ENCODE measurements around the gene WDR45. TPM values are rescaled to one million over a fixed set of nuclear protein-coding genes. Genes with fewer than 3 reads are reported as not detected.
"Not testable (repeated sequence)": the region's sequence is repeated elsewhere in the genome, so short reads cannot be mapped to it uniquely, and the experiment has no call there.

WDR45 gene
- total and polyA plus RNA-seq, 2 experiments from 2014 or later = 28.8 to 36.2 TPM

DNA sequence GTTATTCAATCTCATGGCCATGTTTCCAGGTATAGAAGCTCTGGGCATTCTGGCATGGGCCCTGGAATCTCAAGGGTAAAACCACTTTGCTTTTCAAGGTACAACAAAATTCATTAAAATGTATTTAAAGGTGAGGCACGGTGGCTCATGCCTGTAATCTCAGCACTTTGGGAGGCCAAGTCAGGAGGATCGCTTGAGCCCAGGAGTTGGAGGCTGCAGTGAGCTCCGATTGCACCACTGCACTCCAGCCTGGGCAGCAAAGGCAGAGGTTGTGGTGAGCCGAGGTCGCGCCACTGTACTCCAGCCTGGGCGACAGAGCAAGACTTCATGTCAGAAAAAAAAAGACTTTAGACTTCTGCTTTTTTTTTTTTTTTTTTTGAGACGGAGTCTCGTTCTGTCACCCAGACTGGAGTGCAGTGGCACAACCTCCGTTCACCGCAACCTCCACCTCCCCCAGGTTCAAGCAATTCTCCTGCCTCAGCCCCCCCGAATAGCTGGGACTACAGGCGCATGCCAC lies 48.1 kb upstream of the WDR45 start:
- H3K27me3 Mint-ChIP-seq (ENCODE audit: insufficient read depth, low read depth, poor library complexity); H3K4me2 ChIP-seq; H3F3A ChIP-seq (replicated peaks; ENCODE audit: low read depth); H3K9me3 Mint-ChIP-seq; H3K36me3 ChIP-seq (ENCODE audit: insufficient read depth); H3K27ac ChIP-seq (ENCODE audit: low read depth); H2AFZ ChIP-seq; H3K4me1 ChIP-seq (ENCODE audit: insufficient read depth); H3K27me3 ChIP-seq (ENCODE audit: insufficient read depth); H4K20me1 ChIP-seq (replicated peaks; ENCODE audit: insufficient read depth); H3K4me3 ChIP-seq; DNase-seq (ENCODE audit: low spot score); H3K36me3 Mint-ChIP-seq (ENCODE audit: low read depth); H3K27ac Mint-ChIP-seq; H3K4me1 Mint-ChIP-seq; H3K79me2 ChIP-seq (replicated peaks; ENCODE audit: insufficient read depth); H3K4me3 Mint-ChIP-seq; H3K9me2 ChIP-seq (ENCODE audit: insufficient read depth); ATAC-seq: not testable (repeated sequence)

- Histone ChIP-seq H3K4me3 (peak overlapping the region; percentile 87), H3K27ac (ENCODE audit: low read depth) (no peak overlapping the region), H3K4me2 (peak overlapping the region; percentile 84), H3K36me3 (ENCODE audit: insufficient read depth) (no peaks in the 10 kb centered on the region), H2AFZ (no peak overlapping the region), H3K27me3 (ENCODE audit: insufficient read depth) (no peaks in the 10 kb centered on the region), H3K9me2 (ENCODE audit: insufficient read depth) (no peaks in the 10 kb centered on the region), H3K4me1 (ENCODE audit: insufficient read depth) (no peaks in the 10 kb centered on the region), H3K79me2 (replicated peaks; ENCODE audit: insufficient read depth) (peaks cover 6% of the 10 kb centered on the region; the same call in 1 of the 2 replicates), H4K20me1 (replicated peaks; ENCODE audit: insufficient read depth) (no peaks in the 10 kb centered on the region), H3F3A (replicated peaks; ENCODE audit: low read depth) (no peaks in the 10 kb centered on the region)
- Mint-ChIP-seq H3K36me3 (ENCODE audit: low read depth) (peaks cover 23% of the 10 kb centered on the region), H3K27ac (no peak overlapping the region), H3K4me3 (peak overlapping the region; percentile 96), H3K4me1 (peaks cover 6% of the 10 kb centered on the region; the same call in 2 of the 3 replicates), H3K9me3 (no peaks in the 10 kb centered on the region), H3K27me3 (ENCODE audit: insufficient read depth, low read depth, poor library complexity) (no peaks in the 10 kb centered on the region)
- ATAC-seq (no peak), DNase-seq (ENCODE audit: low spot score) (no peak)
- no peak for TF ChIP-seq CREB1 (CRISPR knock-in tag; IDR thresholded peaks at IDR 0.05; ENCODE audit: low read depth)
- TF ChIP-seq ZNF331 (CRISPR knock-in tag; IDR thresholded peaks at IDR 0.05; ENCODE audit: low read depth) = no peak
Observed at GRCh38 chrX:49122499-49122898, 42.8 kb upstream of the WDR45 start.

DNA sequence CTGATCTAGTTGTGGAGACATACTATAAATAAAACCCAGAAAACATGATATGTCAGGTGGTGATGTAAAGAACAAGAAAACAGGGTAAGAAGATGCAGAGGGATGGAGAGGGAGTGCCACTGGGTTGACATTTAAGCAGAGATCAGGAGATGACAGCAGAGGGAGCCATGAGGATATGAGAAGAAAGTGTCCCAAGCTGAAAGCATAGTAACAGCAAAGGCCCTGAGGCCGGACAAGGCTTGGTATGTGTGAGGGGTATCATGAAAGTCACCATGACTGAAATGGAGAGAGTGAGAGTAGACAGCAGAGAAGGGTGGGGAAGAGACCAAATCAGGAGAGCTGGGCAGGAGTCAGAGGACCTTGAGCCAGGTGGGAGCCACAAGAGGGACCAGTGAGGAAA lies 40.4 kb upstream of the WDR45 start:
- Mint-ChIP-seq H3K27ac (no peak overlapping the region), H3K9me3 (no peaks in the 10 kb centered on the region), H3K36me3 (ENCODE audit: low read depth) (peaks cover 35% of the 10 kb centered on the region), H3K4me1 (peaks cover 6% of the 10 kb centered on the region; the same call in 2 of the 3 replicates), H3K27me3 (ENCODE audit: insufficient read depth, low read depth, poor library complexity) (peaks cover 1% of the 10 kb centered on the region), H3K4me3 (no peak overlapping the region)
- Histone ChIP-seq H2AFZ (no peak overlapping the region), H3K27me3 (ENCODE audit: insufficient read depth) (no peaks in the 10 kb centered on the region), H3K79me2 (replicated peaks; ENCODE audit: insufficient read depth) (peaks cover 6% of the 10 kb centered on the region; the same call in 1 of the 2 replicates), H3F3A (replicated peaks; ENCODE audit: low read depth) (no peaks in the 10 kb centered on the region), H3K9me2 (ENCODE audit: insufficient read depth) (no peaks in the 10 kb centered on the region), H4K20me1 (replicated peaks; ENCODE audit: insufficient read depth) (no peaks in the 10 kb centered on the region), H3K36me3 (ENCODE audit: insufficient read depth) (no peaks in the 10 kb centered on the region), H3K4me1 (ENCODE audit: insufficient read depth) (no peaks in the 10 kb centered on the region), H3K4me2 (no peak overlapping the region), H3K27ac (ENCODE audit: low read depth) (no peak overlapping the region), H3K4me3 (no peak overlapping the region)
- no peak for DNase-seq (ENCODE audit: low spot score)
- ATAC-seq = no peak
- TF ChIP-seq JUNB (IDR thresholded peaks at IDR 0.05; ENCODE audit: unreplicated experiment) = no peak
- TF ChIP-seq, protein P1, sequence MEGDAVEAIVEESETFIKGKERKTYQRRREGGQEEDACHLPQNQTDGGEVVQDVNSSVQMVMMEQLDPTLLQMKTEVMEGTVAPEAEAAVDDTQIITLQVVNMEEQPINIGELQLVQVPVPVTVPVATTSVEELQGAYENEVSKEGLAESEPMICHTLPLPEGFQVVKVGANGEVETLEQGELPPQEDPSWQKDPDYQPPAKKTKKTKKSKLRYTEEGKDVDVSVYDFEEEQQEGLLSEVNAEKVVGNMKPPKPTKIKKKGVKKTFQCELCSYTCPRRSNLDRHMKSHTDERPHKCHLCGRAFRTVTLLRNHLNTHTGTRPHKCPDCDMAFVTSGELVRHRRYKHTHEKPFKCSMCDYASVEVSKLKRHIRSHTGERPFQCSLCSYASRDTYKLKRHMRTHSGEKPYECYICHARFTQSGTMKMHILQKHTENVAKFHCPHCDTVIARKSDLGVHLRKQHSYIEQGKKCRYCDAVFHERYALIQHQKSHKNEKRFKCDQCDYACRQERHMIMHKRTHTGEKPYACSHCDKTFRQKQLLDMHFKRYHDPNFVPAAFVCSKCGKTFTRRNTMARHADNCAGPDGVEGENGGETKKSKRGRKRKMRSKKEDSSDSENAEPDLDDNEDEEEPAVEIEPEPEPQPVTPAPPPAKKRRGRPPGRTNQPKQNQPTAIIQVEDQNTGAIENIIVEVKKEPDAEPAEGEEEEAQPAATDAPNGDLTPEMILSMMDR (conservative IDR thresholded peaks at IDR 0.05; ENCODE audit: low read depth in 2 of 2) = peak in 1 of 2 experiments; percentile 18; a peak in 1 of 4 replicates
